DMS153 treated with DMSO at 0.1 percent for 48 hours (cell line): ENCODE measurements around the gene DLG5.

Source experiments
- DNase-seq: peaks from one replicate; lab custom pipeline; 2025; ENCODE audit not compliant: unreplicated experiment; lab: John Stamatoyannopoulos, UW

Gene DLG5

GRCh38 chr10:77911535-77912123 is 14.9 kb downstream of the DLG5 start:
- DNase-seq, result no peak

GRCh38 chr10:77910524-77911145 is 15.9 kb downstream of the DLG5 start:
- DNase-seq, result no peak

GRCh38 chr10:77909749-77910375 is 16.7 kb downstream of the DLG5 start:
- DNase-seq, result no peak

- no peak for DNase-seq
Measured at GRCh38 chr10:77909021-77909748, 17.4 kb downstream of the DLG5 start.

GRCh38 chr10:77907900-77908717 is 18.4 kb downstream of the DLG5 start:
- peak; percentile 30 for DNase-seq

GRCh38 chr10:77907462-77907861 is 19.1 kb downstream of the DLG5 start:
- no peak for DNase-seq

- no peak for DNase-seq
Measured at GRCh38 chr10:77906951-77907421, 19.6 kb downstream of the DLG5 start.

GRCh38 chr10:77905781-77906180 is 20.8 kb downstream of the DLG5 start:
- DNase-seq, result no peak

GRCh38 chr10:77905086-77905748 is 21.3 kb downstream of the DLG5 start:
- DNase-seq, result peak; percentile 85

- no peak for DNase-seq
Measured at GRCh38 chr10:77904100-77904840, 22.3 kb downstream of the DLG5 start.

- DNase-seq, result no peak
Measured at GRCh38 chr10:77902159-77902558, 24.4 kb downstream of the DLG5 start.

- no peak for DNase-seq
Measured at GRCh38 chr10:77901743-77902142, 24.8 kb downstream of the DLG5 start.

GRCh38 chr10:77899690-77900089 is 26.9 kb downstream of the DLG5 start:
- no peak for DNase-seq

GRCh38 chr10:77899080-77899477 is 27.5 kb downstream of the DLG5 start:
- no peak for DNase-seq

GRCh38 chr10:77898323-77899079 is 28.1 kb downstream of the DLG5 start:
- peak; percentile 90 for DNase-seq

GRCh38 chr10:77896058-77896457 is 30.5 kb downstream of the DLG5 start:
- no peak for DNase-seq

- no peak for DNase-seq
Measured at GRCh38 chr10:77894058-77894457, 32.5 kb downstream of the DLG5 start.

GRCh38 chr10:77893386-77893785 is 33.2 kb downstream of the DLG5 start:
- no peak for DNase-seq

- DNase-seq, result no peak
Measured at GRCh38 chr10:77892761-77893160, 33.8 kb downstream of the DLG5 start.
